Cardiac muscle cell (in vitro differentiated cells and primary cell): ENCODE data around the gene GOLGA8O. TPM values are rescaled to one million over a fixed set of nuclear protein-coding genes. Genes with fewer than 3 reads are reported as not detected.
A peak's percentile ranks its signal among the peaks of the same experiment; 100 is the strongest.
"Not testable (repeated sequence)": the region's sequence is repeated elsewhere in the genome, so short reads cannot be mapped to it uniquely, and the experiment has no call there.

Experiments
- DNase-seq, 2 donors: peaks; one replicate each; pipeline versions ENCODE4 v3.0.0 to v3.0.0-alpha.2; 2010 to 2017; ENCODE audit warnings: low read depth in 1 of 2, low spot score in 1 of 2
- H3K27ac ChIP-seq: fragments of 200-600 bp; sonication (generic); 2 replicates; pipeline ENCODE4 v1.5.1; 2016
- H3K27me3 ChIP-seq: fragments of 200-600 bp; sonication (generic); 2 replicates; pipeline ENCODE4 v1.6.0; 2016; ENCODE audit warnings: control low read depth
- H3K36me3 ChIP-seq: fragments of 200-600 bp; sonication (generic); 2 replicates; pipeline ENCODE4 v1.5.1; 2016; ENCODE audit warnings: control low read depth
- H3K4me1 ChIP-seq: fragments of 200-600 bp; sonication (generic); 2 replicates; pipeline ENCODE4 v1.8.1; 2017; ENCODE audit warnings: low read depth, mild to moderate bottlenecking, mixed run types
- H3K4me3 ChIP-seq: fragments of 200-600 bp; sonication (generic); 2 replicates; pipeline ENCODE4 v1.5.1; 2016; ENCODE audit warnings: mild to moderate bottlenecking
- H3K9me3 ChIP-seq: fragments of 200-600 bp; sonication (generic); 2 replicates; pipeline ENCODE4 v1.5.1; 2017; ENCODE audit warnings: low read depth, mild to moderate bottlenecking, control low read depth
- CTCF ChIP-seq: IDR thresholded peaks from 2 replicates; pipeline ENCODE4 v1.5.1; 2012; ENCODE audit warnings: low read depth, mild to moderate bottlenecking, low read length
- polyA plus RNA-seq: library from polyadenylated mRNA; unstranded; fragments of >200 nt; fragmentation: Nextera tagmentation; extraction: Ambion mirVana; gene quantifications from 2 replicates; pipeline ENCODE4 v1.2.1, GENCODE V29; 2016
- total RNA-seq: library from RNA; depleted of rRNA; stranded (reverse); fragments of >200 nt; gene quantifications from 2 replicates; pipeline ENCODE4 v1.2.3, GENCODE V29; 2016

GOLGA8O gene
- total and polyA plus RNA-seq, 2 experiments from 2014 or later: 6.5 TPM; not detected in 1

GRCh38 chr15:32407903-32408302 is 47.5 kb downstream of the GOLGA8O start:
- not testable (repeated sequence) for H3K4me3 ChIP-seq, H3K27me3 ChIP-seq, H3K4me1 ChIP-seq, DNase-seq, H3K27ac ChIP-seq, H3K9me3 ChIP-seq, H3K36me3 ChIP-seq
- peak; percentile 7 for TF ChIP-seq CTCF

- not testable (repeated sequence) for DNase-seq, H3K36me3 ChIP-seq, H3K27ac ChIP-seq, H3K9me3 ChIP-seq, H3K27me3 ChIP-seq, H3K4me1 ChIP-seq, H3K4me3 ChIP-seq
Measured at GRCh38 chr15:32403192-32403591, 52.2 kb downstream of the GOLGA8O start, which contains the start of gene GOLGA8K. GOLGA8K (minus strand) TSS chr15:32403292; CDS start chr15:32403194, 98 bp downstream.

GRCh38 chr15:32396522-32396921 is 58.9 kb downstream of the GOLGA8O start:
- not testable (repeated sequence) for H3K9me3 ChIP-seq, H3K27ac ChIP-seq, H3K27me3 ChIP-seq, H3K4me3 ChIP-seq, DNase-seq, H3K4me1 ChIP-seq, H3K36me3 ChIP-seq

Other genes starting within 250 kb of the GOLGA8O start
- gene GOLGA8K, start 52.3 kb downstream of the GOLGA8O start, total RNA-seq: 1.3 TPM in 1 of 2 replicates, not detected in the other
- 0.28 TPM in 1 of 2 replicates, not detected in the other for gene GOLGA8K, start 52.3 kb downstream of the GOLGA8O start, polyA plus RNA-seq
- gene GOLGA8N, start 137.8 kb upstream of the GOLGA8O start, total RNA-seq: 1.7 and 4.9 TPM in 2 replicates
- 0.68 and 1.5 TPM in 2 replicates for gene GOLGA8N, start 137.8 kb upstream of the GOLGA8O start, polyA plus RNA-seq
- 5.0 and 44.6 TPM in 2 replicates for gene ARHGAP11A, start 159.9 kb upstream of the GOLGA8O start, total RNA-seq
- gene ARHGAP11A, start 159.9 kb upstream of the GOLGA8O start, polyA plus RNA-seq: 5.1 and 38.8 TPM in 2 replicates
- 9.0 and 14.4 TPM in 2 replicates for gene SCG5, start 186.1 kb upstream of the GOLGA8O start, total RNA-seq
- 15.5 and 20.2 TPM in 2 replicates for gene SCG5, start 186.1 kb upstream of the GOLGA8O start, polyA plus RNA-seq